H9 (cell line): ENCODE measurements around the gene SEMA4A. TPM values are rescaled to one million over a fixed set of nuclear protein-coding genes. Genes with fewer than 3 reads are reported as not detected.

Experiments
- DNase-seq: peaks from one replicate; pipeline ENCODE4 v3.0.0-alpha.2; 2017
- H2AFZ ChIP-seq: one replicate; pipeline ENCODE4 v1.6.1; 2013; ENCODE audit warnings: mild to moderate bottlenecking, low read length, control low read depth, moderate library complexity
- H2AK5ac ChIP-seq: 2 replicates; pipeline ENCODE4 v1.6.1; 2013; ENCODE audit warnings: low read length, control low read depth, mixed read lengths; ENCODE audit not compliant: insufficient read length
- H2BK120ac ChIP-seq: one replicate; pipeline ENCODE4 v1.6.1; 2013; ENCODE audit warnings: low read depth, mild to moderate bottlenecking, low read length, control low read depth, inconsistent platforms; ENCODE audit not compliant: poor library complexity, severe bottlenecking
- H2BK12ac ChIP-seq: 2 replicates; pipeline ENCODE4 v1.6.1; 2013; ENCODE audit warnings: low read length, control low read depth, mixed read lengths, low read depth; ENCODE audit not compliant: insufficient read length
- H2BK15ac ChIP-seq: 2 replicates; pipeline ENCODE4 v1.6.1; 2013; ENCODE audit warnings: low read depth, low read length, control low read depth
- H2BK20ac ChIP-seq: one replicate; pipeline ENCODE4 v1.6.1; 2013; ENCODE audit warnings: low read depth, mild to moderate bottlenecking, low read length, control low read depth, inconsistent platforms; ENCODE audit not compliant: poor library complexity, severe bottlenecking
- H2BK5ac ChIP-seq: 2 replicates; pipeline ENCODE4 v1.6.1; 2013; ENCODE audit warnings: low read length, control low read depth, mixed read lengths; ENCODE audit not compliant: insufficient read length
- H3K14ac ChIP-seq: 2 replicates; pipeline ENCODE4 v1.6.1; 2013; ENCODE audit warnings: low read length, control low read depth; ENCODE audit not compliant: insufficient read depth
- H3K18ac ChIP-seq: 2 replicates; pipeline ENCODE4 v1.6.1; 2013; ENCODE audit warnings: low read depth, mild to moderate bottlenecking, mixed read lengths, low read length, control low read depth; ENCODE audit not compliant: insufficient read length
- H3K23ac ChIP-seq: 2 replicates; pipeline ENCODE4 v1.6.1; 2013; ENCODE audit warnings: low read length, control low read depth, mixed read lengths, low read depth; ENCODE audit not compliant: insufficient read length
- H3K23me2 ChIP-seq: 2 replicates; pipeline ENCODE4 v1.6.1; 2013; ENCODE audit warnings: low read depth, mild to moderate bottlenecking, mixed read lengths, low read length, control low read depth; ENCODE audit not compliant: insufficient read length, poor library complexity, severe bottlenecking
- H3K27ac ChIP-seq: 2 replicates; pipeline ENCODE4 v1.5.1; 2013; ENCODE audit warnings: low read length, control low read depth, mixed read lengths, low read depth; ENCODE audit not compliant: insufficient read length
- H3K27me3 ChIP-seq: 2 replicates; pipeline ENCODE4 v1.6.1; 2013; ENCODE audit warnings: low read length, control low read depth, inconsistent platforms; ENCODE audit not compliant: insufficient read depth
- H3K4ac ChIP-seq: 2 replicates; pipeline ENCODE4 v1.6.1; 2013; ENCODE audit warnings: low read depth, mild to moderate bottlenecking, control low read depth, inconsistent platforms, low read length, moderate library complexity
- H3K4me1 ChIP-seq: 2 replicates; pipeline ENCODE4 v1.6.1; 2013; ENCODE audit warnings: low read length, control low read depth, inconsistent platforms; ENCODE audit not compliant: insufficient read depth
- H3K4me2 ChIP-seq: 2 replicates; pipeline ENCODE4 v1.6.1; 2013; ENCODE audit warnings: low read length, control low read depth, mixed read lengths; ENCODE audit not compliant: insufficient read length, insufficient read depth
- H3K56ac ChIP-seq: 2 replicates; pipeline ENCODE4 v1.6.1; 2013; ENCODE audit warnings: low read depth, mild to moderate bottlenecking, mixed read lengths, low read length, control low read depth; ENCODE audit not compliant: insufficient read length
- H3K79me1 ChIP-seq: 2 replicates; pipeline ENCODE4 v1.6.1; 2013; ENCODE audit warnings: low read depth, mild to moderate bottlenecking, moderate library complexity, low read length, control low read depth, inconsistent platforms; ENCODE audit not compliant: insufficient read depth, poor library complexity, severe bottlenecking
- H3K79me2 ChIP-seq: 2 replicates; pipeline ENCODE4 v1.6.1; 2013; ENCODE audit warnings: low read length, control low read depth, inconsistent platforms; ENCODE audit not compliant: insufficient read depth
- H3K9ac ChIP-seq: 2 replicates; pipeline ENCODE4 v1.6.1; 2013; ENCODE audit warnings: low read length, control low read depth, mixed read lengths; ENCODE audit not compliant: insufficient read length; ENCODE audit errors: extremely low read depth
- H3K9me3 ChIP-seq: one replicate; pipeline ENCODE4 v1.6.1; 2013; ENCODE audit warnings: low read depth, low read length, inconsistent platforms; ENCODE audit not compliant: control insufficient read depth
- H3T11ph ChIP-seq: one replicate; pipeline ENCODE4 v1.6.1; 2013; ENCODE audit warnings: mild to moderate bottlenecking, low read length, control low read depth, inconsistent platforms
- H4K20me1 ChIP-seq: one replicate; pipeline ENCODE4 v1.6.1; 2013; ENCODE audit not compliant: control insufficient read depth, insufficient read length, insufficient read depth
- H4K5ac ChIP-seq: 2 replicates; pipeline ENCODE4 v1.6.1; 2013; ENCODE audit warnings: low read depth, mild to moderate bottlenecking, mixed read lengths, low read length, control low read depth; ENCODE audit not compliant: insufficient read length
- H4K8ac ChIP-seq: replicated peaks from 2 replicates; pipeline ENCODE4 v1.6.1; 2013; ENCODE audit warnings: low read length, control low read depth, mixed read lengths, low read depth; ENCODE audit not compliant: insufficient read length
- H4K91ac ChIP-seq: 2 replicates; pipeline ENCODE4 v1.6.1; 2013; ENCODE audit warnings: low read depth, mild to moderate bottlenecking, moderate library complexity, mixed read lengths, low read length, control low read depth; ENCODE audit not compliant: insufficient read length
- H3K27ac Mint-ChIP-seq, 3 experiments: 2 replicates in 2 of 3; 3 replicates in 1 of 3; pipeline ENCODE4 v1.8.0; 2020 to 2021; ENCODE audit warnings: mixed read lengths in 3 of 3, mild to moderate bottlenecking in 1 of 3, moderate library complexity in 1 of 3
- H3K27me3 Mint-ChIP-seq: 2 replicates; pipeline ENCODE4 v1.8.0; 2021; ENCODE audit warnings: low read depth, mild to moderate bottlenecking, moderate library complexity, mixed read lengths
- H3K36me3 Mint-ChIP-seq, 3 experiments: 2 replicates in 2 of 3; 3 replicates in 1 of 3; pipeline ENCODE4 v1.8.0; 2020 to 2021; ENCODE audit warnings: low read depth in 3 of 3, mixed read lengths in 3 of 3; ENCODE audit not compliant: insufficient read depth in 1 of 3
- H3K4me1 Mint-ChIP-seq, 2 experiments: 2 replicates each; pipeline ENCODE4 v1.8.0; 2020; ENCODE audit warnings: mixed read lengths in 2 of 2
- H3K4me3 Mint-ChIP-seq, 2 experiments: 2 replicates in 1 of 2; 3 replicates in 1 of 2; pipeline ENCODE4 v1.8.0; 2020 to 2021; ENCODE audit warnings: mild to moderate bottlenecking in 2 of 2, mixed read lengths in 2 of 2, moderate library complexity in 1 of 2
- H3K9me3 Mint-ChIP-seq, 2 experiments: 2 replicates in 1 of 2; 3 replicates in 1 of 2; pipeline ENCODE4 v1.8.0; 2020; ENCODE audit warnings: mild to moderate bottlenecking in 2 of 2, mixed read lengths in 2 of 2, moderate library complexity in 1 of 2
- CTCF ChIP-seq: fragments of 200-600 bp; sonication (generic); conservative IDR thresholded peaks from 3 replicates; pipeline ENCODE4 v1.8.0; 2021; ENCODE audit warnings: antibody characterized with exemption, mild to moderate bottlenecking
- WGBS: extraction: QIAGEN DNeasy Blood & Tissue Kit; methylation state at CpG from one replicate; pipeline ENCODE4 v1.1.7; 2013; ENCODE audit warnings: missing lambda C conversion rate, low lambda C conversion rate, mixed read lengths; ENCODE audit not compliant: insufficient read length; ENCODE audit errors: extremely low coverage; 5-methylcytosine and 5-hydroxymethylcytosine counted together
- total RNA-seq: library from RNA; stranded (reverse); gene quantifications from 2 replicates; pipeline ENCODE4 v1.2.1, GENCODE V29; 2021

The SEMA4A gene
- total RNA-seq, 1 experiment from 2014 or later: 11.1 TPM

GRCh38 chr1:156138458-156138867 lies 14.9 kb upstream of the SEMA4A start:
- Mint-ChIP-seq H3K27me3 (no peaks in the 10 kb centered on the region), H3K27ac (no peak overlapping the region; a peak in 1 of 7 replicates), H3K9me3 (no peaks in the 10 kb centered on the region; a peak in 1 of 5 replicates), H3K4me1 (peaks cover 9 to 13% of the 10 kb centered on the region in 2 experiments), H3K36me3 (peaks cover 15 to 52% (median 45%) of the 10 kb centered on the region in 3 experiments), H3K4me3 (no peak overlapping the region)
- Histone ChIP-seq H4K20me1 (no peaks in the 10 kb centered on the region), H2BK20ac (no peak overlapping the region), H3T11ph (no peak overlapping the region), H4K91ac (no peak overlapping the region), H2BK12ac (no peak overlapping the region), H2AFZ (no peak overlapping the region), H3K14ac (no peak overlapping the region), H3K79me1 (no peaks in the 10 kb centered on the region), H3K23ac (no peak overlapping the region), H3K23me2 (no peaks in the 10 kb centered on the region), H4K8ac (no peak overlapping the region), H3K9me3 (no peaks in the 10 kb centered on the region), H3K4me1 (no peaks in the 10 kb centered on the region; the same call in 1 of the 2 replicates), H3K27me3 (no peaks in the 10 kb centered on the region), H3K56ac (no peak overlapping the region), H3K4ac (no peak overlapping the region), H2BK120ac (no peak overlapping the region), H2BK15ac (no peak overlapping the region), H2BK5ac (no peak overlapping the region), H4K5ac (no peak overlapping the region), H2AK5ac (no peak overlapping the region), H3K79me2 (no peaks in the 10 kb centered on the region), H3K27ac (no peak overlapping the region), H3K9ac (no peak overlapping the region), H3K4me2 (no peak overlapping the region), H3K18ac (no peak overlapping the region)
- no peak for TF ChIP-seq CTCF
- WGBS: no CpG with 5 or more reads among the region's 22 CpGs
- DNase-seq: no peak
